NCI-H2081 (cell line): ENCODE measurements around the gene EVL.

Source experiments
- DNase-seq, 2 experiments: peaks; one replicate each; lab custom pipeline; 2025; lab: John Stamatoyannopoulos, UW

Gene EVL

GRCh38 chr14:100130521-100130920 lies 65.3 kb downstream of the EVL start:
- DNase-seq: no peak

GRCh38 chr14:100131181-100131580 lies 66.0 kb downstream of the EVL start:
- peak in 1 of 2 experiments; percentile 26 for DNase-seq

- no peak for DNase-seq
These were observed 67.1 kb downstream of the EVL start for GRCh38 chr14:100132161-100132902.

GRCh38 chr14:100132903-100133510 lies 67.8 kb downstream of the EVL start:
- DNase-seq: no peak

GRCh38 chr14:100134586-100134985 lies 69.4 kb downstream of the EVL start:
- DNase-seq: no peak

- DNase-seq: no peak
These were observed 69.9 kb downstream of the EVL start for GRCh38 chr14:100135073-100135472.

- no peak for DNase-seq
These were observed 70.6 kb downstream of the EVL start for GRCh38 chr14:100135784-100136183.

- no peak for DNase-seq
These were observed 72.0 kb downstream of the EVL start for GRCh38 chr14:100137173-100137572.

GRCh38 chr14:100138082-100138787 lies 73.0 kb downstream of the EVL start:
- DNase-seq: no peak

- no peak for DNase-seq
These were observed 73.7 kb downstream of the EVL start for GRCh38 chr14:100138955-100139354.

- DNase-seq: no peak
These were observed 75.3 kb downstream of the EVL start for GRCh38 chr14:100140452-100141078.

- DNase-seq: no peak
These were observed 75.9 kb downstream of the EVL start for GRCh38 chr14:100141098-100141497.

- no peak for DNase-seq
These were observed 77.1 kb downstream of the EVL start for GRCh38 chr14:100142073-100143040.

- no peak for DNase-seq
These were observed 78.3 kb downstream of the EVL start for GRCh38 chr14:100143523-100143922.

GRCh38 chr14:100143934-100144333 lies 78.7 kb downstream of the EVL start:
- no peak for DNase-seq

- DNase-seq: no peak
These were observed 79.4 kb downstream of the EVL start for GRCh38 chr14:100144645-100144995.

GRCh38 chr14:100144996-100145646 lies 79.9 kb downstream of the EVL start:
- no peak for DNase-seq

- no peak for DNase-seq
These were observed 80.7 kb downstream of the EVL start for GRCh38 chr14:100145682-100146464.

GRCh38 chr14:100146531-100147091 lies 81.4 kb downstream of the EVL start:
- no peak for DNase-seq

GRCh38 chr14:100147181-100147631 lies 82.0 kb downstream of the EVL start:
- no peak for DNase-seq
